SK-N-SH treated with all-trans-retinoic acid at 6 μM for 48 hours (cell line): Measurements from ENCODE around the gene SEMA4F.

Source experiments
- ARNTL ChIP-seq: fragments of 450-650 bp; formaldehyde crosslinking; IDR thresholded peaks from 2 replicates; pipeline ENCODE4 v1.5.0; 2020; ENCODE audit warnings: low read depth, mild to moderate bottlenecking, moderate library complexity, borderline replicate concordance
- BACH2 ChIP-seq: fragments of 250-450 bp; sonication (Bioruptor Pico); IDR thresholded peaks from 2 replicates; pipeline ENCODE4 v1.9.0; 2021; ENCODE audit warnings: mild to moderate bottlenecking, borderline replicate concordance
- ISL1 ChIP-seq: fragments of 250-450 bp; sonication (Bioruptor Pico); IDR thresholded peaks from 2 replicates; pipeline ENCODE4 v2.1.2; 2022; ENCODE audit warnings: mild to moderate bottlenecking, moderate library complexity
- PPARA ChIP-seq: fragments of 250-450 bp; sonication (Bioruptor Pico); IDR thresholded peaks from 2 replicates; pipeline ENCODE4 v1.5.0; 2020; ENCODE audit warnings: mild to moderate bottlenecking, borderline replicate concordance
- RARB ChIP-seq: fragments of 250-450 bp; sonication (Bioruptor Pico); IDR thresholded peaks from 2 replicates; pipeline ENCODE4 v1.8.0; 2021; ENCODE audit warnings: mild to moderate bottlenecking, moderate library complexity
- ZFP3 ChIP-seq: fragments of 250-450 bp; sonication (Bioruptor Pico); IDR thresholded peaks from 2 replicates; pipeline ENCODE4 v1.5.0; 2020; ENCODE audit warnings: mild to moderate bottlenecking, moderate library complexity
- ZFP30 ChIP-seq: fragments of 450-650 bp; formaldehyde crosslinking; IDR thresholded peaks from 2 replicates; pipeline ENCODE4 v1.5.0; 2022; ENCODE audit warnings: mild to moderate bottlenecking, moderate library complexity
- ZNF565 ChIP-seq: fragments of 450-650 bp; formaldehyde crosslinking; conservative IDR thresholded peaks from 2 replicates; pipeline ENCODE4 v1.5.0; 2020; ENCODE audit warnings: low read depth, mild to moderate bottlenecking, moderate library complexity
- ZNF70 ChIP-seq: fragments of 450-650 bp; formaldehyde crosslinking; IDR thresholded peaks from 2 replicates; pipeline ENCODE4 v1.5.0; 2020; ENCODE audit warnings: mild to moderate bottlenecking, moderate library complexity
- TF ChIP-seq, protein P1 (sequence below): fragments of 250-450 bp; sonication (Bioruptor Pico); IDR thresholded peaks from 2 replicates; pipeline ENCODE4 v1.8.0; 2021; ENCODE audit warnings: low read depth, mild to moderate bottlenecking, moderate library complexity, borderline replicate concordance
- TF ChIP-seq, protein P2 (sequence below): fragments of 250-450 bp; sonication (Bioruptor Pico); IDR thresholded peaks from 2 replicates; pipeline ENCODE4 v1.8.0; 2020; ENCODE audit warnings: mild to moderate bottlenecking, moderate library complexity, borderline replicate concordance

- no peak for TF ChIP-seq ARNTL
- TF ChIP-seq ZFP3 (CRISPR knock-in tag), result no peak
- no peak for TF ChIP-seq RARB (CRISPR knock-in tag)
- TF ChIP-seq, protein P1, sequence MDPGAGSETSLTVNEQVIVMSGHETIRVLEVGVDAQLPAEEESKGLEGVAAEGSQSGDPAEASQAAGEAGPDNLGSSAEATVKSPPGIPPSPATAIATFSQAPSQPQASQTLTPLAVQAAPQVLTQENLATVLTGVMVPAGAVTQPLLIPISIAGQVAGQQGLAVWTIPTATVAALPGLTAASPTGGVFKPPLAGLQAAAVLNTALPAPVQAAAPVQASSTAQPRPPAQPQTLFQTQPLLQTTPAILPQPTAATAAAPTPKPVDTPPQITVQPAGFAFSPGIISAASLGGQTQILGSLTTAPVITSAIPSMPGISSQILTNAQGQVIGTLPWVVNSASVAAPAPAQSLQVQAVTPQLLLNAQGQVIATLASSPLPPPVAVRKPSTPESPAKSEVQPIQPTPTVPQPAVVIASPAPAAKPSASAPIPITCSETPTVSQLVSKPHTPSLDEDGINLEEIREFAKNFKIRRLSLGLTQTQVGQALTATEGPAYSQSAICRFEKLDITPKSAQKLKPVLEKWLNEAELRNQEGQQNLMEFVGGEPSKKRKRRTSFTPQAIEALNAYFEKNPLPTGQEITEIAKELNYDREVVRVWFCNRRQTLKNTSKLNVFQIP (CRISPR knock-in tag), result no peak
- no peak for TF ChIP-seq ZNF70 (CRISPR knock-in tag)
- no peak for TF ChIP-seq ZNF565 (CRISPR knock-in tag)
- TF ChIP-seq ZFP30 (CRISPR knock-in tag), result no peak
- TF ChIP-seq BACH2 (CRISPR knock-in tag), result no peak
- TF ChIP-seq PPARA (CRISPR knock-in tag), result no peak
- TF ChIP-seq, protein P2, sequence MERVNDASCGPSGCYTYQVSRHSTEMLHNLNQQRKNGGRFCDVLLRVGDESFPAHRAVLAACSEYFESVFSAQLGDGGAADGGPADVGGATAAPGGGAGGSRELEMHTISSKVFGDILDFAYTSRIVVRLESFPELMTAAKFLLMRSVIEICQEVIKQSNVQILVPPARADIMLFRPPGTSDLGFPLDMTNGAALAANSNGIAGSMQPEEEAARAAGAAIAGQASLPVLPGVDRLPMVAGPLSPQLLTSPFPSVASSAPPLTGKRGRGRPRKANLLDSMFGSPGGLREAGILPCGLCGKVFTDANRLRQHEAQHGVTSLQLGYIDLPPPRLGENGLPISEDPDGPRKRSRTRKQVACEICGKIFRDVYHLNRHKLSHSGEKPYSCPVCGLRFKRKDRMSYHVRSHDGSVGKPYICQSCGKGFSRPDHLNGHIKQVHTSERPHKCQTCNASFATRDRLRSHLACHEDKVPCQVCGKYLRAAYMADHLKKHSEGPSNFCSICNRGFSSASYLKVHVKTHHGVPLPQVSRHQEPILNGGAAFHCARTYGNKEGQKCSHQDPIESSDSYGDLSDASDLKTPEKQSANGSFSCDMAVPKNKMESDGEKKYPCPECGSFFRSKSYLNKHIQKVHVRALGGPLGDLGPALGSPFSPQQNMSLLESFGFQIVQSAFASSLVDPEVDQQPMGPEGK (CRISPR knock-in tag), result no peak
- TF ChIP-seq ISL1, result no peak
Measured at GRCh38 chr2:74704216-74704615, 50.2 kb downstream of the SEMA4F start.
